OCI-LY3 (cell line): Measurements from ENCODE around the gene HAUS1.

Experiments used
- CTCF ChIP-seq: fragments of 200-600, 300-600 bp; sonication (generic); IDR thresholded peaks from 2 replicates; pipeline ENCODE4 v1.5.1; 2014; ENCODE audit warnings: antibody characterized with exemption, low read length, low read depth
- EZH2phosphoT487 ChIP-seq: fragments of 200-600 bp; shearing (Covaris generic); IDR thresholded peaks from 2 replicates; pipeline ENCODE4 v1.6.1; 2018; ENCODE audit warnings: antibody characterized with exemption, mixed run types, low read depth

DNA sequence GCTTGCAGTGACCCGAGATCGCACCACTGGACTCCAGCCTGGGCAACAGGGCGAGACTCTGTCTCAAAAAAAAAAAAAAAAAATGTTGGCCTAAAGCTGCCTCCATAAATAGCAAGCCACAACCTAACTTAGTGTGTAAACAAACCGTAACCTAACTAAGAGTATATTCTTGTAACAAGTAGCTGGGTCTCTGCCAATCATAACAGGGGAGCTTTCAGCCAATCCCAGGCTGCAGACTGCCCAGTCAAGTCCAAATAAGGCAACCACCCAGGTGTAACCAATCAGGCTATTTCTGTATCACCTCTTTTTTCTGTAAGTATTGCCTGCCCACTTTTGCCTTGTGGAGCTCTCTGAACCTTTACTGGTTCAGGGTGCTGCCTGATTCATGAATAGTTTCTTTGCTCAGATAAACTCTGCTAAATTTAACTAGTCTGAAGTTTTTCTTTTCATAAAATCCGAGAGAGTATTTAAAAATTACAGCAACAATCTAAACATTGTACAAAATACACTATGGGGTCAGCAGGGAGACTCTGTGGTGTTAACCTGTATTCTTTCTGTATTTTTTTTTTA, 36.7 kb upstream of the HAUS1 start:
- no peak for TF ChIP-seq CTCF
- TF ChIP-seq EZH2phosphoT487: no peak
